HTERT RPE-1 (cell line): Measurements from ENCODE around the gene WSCD2.

Experiments used
- in situ Hi-C: fragments of 300-500 bp; cut with MboI; formaldehyde crosslinking; loops from 4 replicates; pipeline ENCODE4 v1.14.3; 2020; ENCODE audit warnings: low sequenced_read_pairs

The WSCD2 gene

GRCh38 chr12:108126990-108127501 lies 2.0 kb upstream of the WSCD2 start:
- in situ Hi-C loops = no loop called here

GRCh38 chr12:108127654-108128053 lies 1.4 kb upstream of the WSCD2 start:
- in situ Hi-C loops = no loop called here

- in situ Hi-C loops = no loop called here
Observed at GRCh38 chr12:108128221-108129016, 669 bp upstream of the WSCD2 start.

- in situ Hi-C loops = no loop called here
Observed at GRCh38 chr12:108131035-108131434, 1.9 kb downstream of the WSCD2 start.

- in situ Hi-C loops = no loop called here
Observed at GRCh38 chr12:108131657-108132126, 2.6 kb downstream of the WSCD2 start.

GRCh38 chr12:108133482-108133881 lies 4.4 kb downstream of the WSCD2 start:
- in situ Hi-C loops = no loop called here

- in situ Hi-C loops = no loop called here
Observed at GRCh38 chr12:108134744-108135143, 5.7 kb downstream of the WSCD2 start.

- in situ Hi-C loops = no loop called here
Observed at GRCh38 chr12:108135627-108136026, 6.5 kb downstream of the WSCD2 start.

- in situ Hi-C loops = no loop called here
Observed at GRCh38 chr12:108136697-108137096, 7.6 kb downstream of the WSCD2 start.

GRCh38 chr12:108139454-108139853 lies 10.4 kb downstream of the WSCD2 start:
- in situ Hi-C loops = no loop called here

GRCh38 chr12:108140501-108140900 lies 11.4 kb downstream of the WSCD2 start:
- in situ Hi-C loops = no loop called here

- in situ Hi-C loops = no loop called here
Observed at GRCh38 chr12:108141600-108142130, 12.6 kb downstream of the WSCD2 start.

GRCh38 chr12:108143144-108143543 lies 14.1 kb downstream of the WSCD2 start:
- in situ Hi-C loops = no loop called here

- in situ Hi-C loops = no loop called here
Observed at GRCh38 chr12:108144080-108144479, 15.0 kb downstream of the WSCD2 start.

- in situ Hi-C loops = no loop called here
Observed at GRCh38 chr12:108145011-108145410, 15.9 kb downstream of the WSCD2 start.

- in situ Hi-C loops = no loop called here
Observed at GRCh38 chr12:108146035-108146893, 17.2 kb downstream of the WSCD2 start.

GRCh38 chr12:108147279-108147678 lies 18.2 kb downstream of the WSCD2 start:
- in situ Hi-C loops = no loop called here

- in situ Hi-C loops = no loop called here
Observed at GRCh38 chr12:108148521-108149074, 19.5 kb downstream of the WSCD2 start.

- in situ Hi-C loops = no loop called here
Observed at GRCh38 chr12:108150436-108150835, 21.3 kb downstream of the WSCD2 start.

GRCh38 chr12:108151533-108152169 lies 22.6 kb downstream of the WSCD2 start:
- in situ Hi-C loops = no loop called here

GRCh38 chr12:108152170-108152538 lies 23.1 kb downstream of the WSCD2 start:
- in situ Hi-C loops = no loop called here
